NCI-H460 (cell line): ENCODE data around the gene CCDC6. TPM values are rescaled to one million over a fixed set of nuclear protein-coding genes. Genes with fewer than 3 reads are reported as not detected.
"Not testable (repeated sequence)": the region's sequence is repeated elsewhere in the genome, so short reads cannot be mapped to it uniquely, and the experiment has no call there.

Experiments used
- DNase-seq: peaks from one replicate; pipeline ENCODE4 v3.0.0-alpha.2; 2016; ENCODE audit warnings: low read depth; ENCODE audit errors: extremely low read depth
- total RNA-seq: library from RNA; depleted of rRNA; stranded (reverse); fragments of >200 nt; shearing (Covaris generic); gene quantifications from 2 replicates; pipeline ENCODE4 v1.2.3, GENCODE V29; 2014; rRNA removed

CCDC6 gene
- total RNA-seq, 1 experiment from 2014 or later = 37.6 TPM

DNA sequence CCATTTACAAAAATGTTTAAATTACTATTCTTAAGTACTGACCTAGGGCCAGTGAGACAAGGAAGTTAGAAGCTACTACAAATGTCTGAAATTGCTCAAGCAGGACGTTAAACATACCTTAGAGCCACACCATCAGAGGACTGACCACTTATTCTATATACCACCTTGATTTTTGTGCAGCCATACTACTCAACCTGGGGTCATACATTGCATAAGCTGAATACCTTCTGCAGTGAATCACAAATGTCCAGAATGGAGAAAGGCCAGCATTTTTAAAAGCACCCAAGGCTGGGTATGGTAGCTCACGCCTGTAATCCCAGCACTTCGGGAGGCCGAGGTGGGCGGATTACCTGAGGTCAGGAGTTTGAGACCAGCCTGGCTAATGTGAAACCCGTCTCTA is 131.9 kb downstream of the CCDC6 start:
- no peak for DNase-seq

DNA sequence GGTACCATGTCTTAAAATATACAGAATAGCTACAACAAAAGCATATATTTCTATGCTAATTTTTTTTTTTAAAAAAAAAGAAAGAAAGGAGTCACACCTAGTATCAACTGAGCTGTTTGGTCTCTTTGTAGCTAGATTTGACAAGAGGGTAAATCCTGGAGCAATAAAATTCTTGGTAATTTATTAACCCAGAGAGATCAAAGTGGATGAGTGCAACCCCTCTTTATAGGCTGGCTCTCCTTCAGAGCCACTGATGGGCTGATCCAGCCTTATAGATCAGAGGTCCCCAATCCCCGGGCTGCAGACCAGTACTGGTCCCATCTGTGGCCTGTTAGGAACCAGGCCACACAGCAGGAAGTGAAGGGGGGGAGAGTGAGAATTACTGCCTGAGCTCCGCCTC is 133.3 kb downstream of the CCDC6 start:
- DNase-seq = no peak

DNA sequence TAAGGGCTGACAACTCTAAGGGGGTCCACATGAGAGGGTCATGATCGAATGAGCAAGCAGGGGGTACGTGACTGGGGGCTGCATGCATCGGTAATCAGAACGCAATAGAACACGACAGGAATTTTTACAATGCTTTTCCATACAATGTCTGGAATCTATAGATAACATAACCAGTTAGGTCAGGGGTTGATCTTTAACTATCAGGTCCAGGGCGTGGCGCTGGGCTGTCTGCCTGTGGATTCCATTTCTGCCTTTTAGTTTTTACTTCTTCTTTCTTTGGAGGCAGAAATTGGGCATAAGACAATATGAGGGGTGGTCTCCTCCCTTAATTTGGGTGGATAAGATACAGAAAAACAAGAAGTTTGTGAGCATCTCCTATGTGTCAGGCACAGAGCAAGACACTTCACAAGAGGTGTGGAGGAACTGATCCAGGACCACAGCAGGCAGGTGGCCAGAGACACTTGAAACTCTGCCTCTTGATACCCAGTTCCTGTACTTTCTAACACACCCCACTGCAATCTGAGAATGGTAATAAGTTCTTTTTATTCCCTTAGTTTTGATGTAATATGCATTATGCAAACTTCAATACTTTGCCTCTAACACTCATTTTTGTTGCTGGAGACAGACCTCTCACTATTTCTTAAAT is 135.1 kb downstream of the CCDC6 start:
- no peak for DNase-seq

DNA sequence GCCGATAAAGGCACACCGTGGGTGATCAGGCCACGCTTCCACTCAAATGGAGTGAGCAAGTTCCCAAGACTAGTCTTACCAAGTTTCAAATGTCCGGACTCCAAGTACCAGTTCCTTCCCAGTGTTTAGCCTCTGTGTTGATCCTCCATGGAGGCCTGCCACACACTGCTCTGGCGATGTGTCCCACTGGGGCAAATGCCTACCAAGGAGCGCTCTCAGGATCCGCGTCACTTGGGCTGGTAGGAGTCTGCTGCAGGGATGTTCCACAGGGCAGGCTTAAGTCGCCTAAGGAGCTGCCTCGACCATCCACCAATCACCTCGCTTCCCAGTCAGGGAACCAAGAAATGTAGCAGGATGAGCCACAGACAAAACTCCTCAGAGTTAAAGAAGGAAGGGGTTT is 135.7 kb downstream of the CCDC6 start:
- DNase-seq = no peak

DNA sequence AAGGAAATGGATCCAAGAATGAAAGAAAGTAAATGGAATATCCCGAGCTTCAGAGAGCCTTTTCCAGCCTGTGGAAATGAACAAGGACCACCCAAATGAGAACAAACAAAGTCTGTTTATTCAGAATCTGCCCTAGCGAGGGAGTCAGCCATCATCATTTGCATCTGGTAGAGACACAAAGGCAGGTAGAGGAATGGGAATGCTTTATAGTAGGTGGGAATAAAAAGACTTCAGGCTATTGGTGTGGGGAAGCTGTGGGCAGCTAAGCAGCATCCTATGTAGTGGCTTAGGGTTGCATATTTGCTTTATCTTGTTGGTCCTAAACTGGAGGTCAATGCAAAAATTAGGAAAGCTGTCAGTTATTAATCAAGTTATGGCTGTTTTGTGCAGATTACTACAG is 143.9 kb downstream of the CCDC6 start:
- DNase-seq = no peak

DNA sequence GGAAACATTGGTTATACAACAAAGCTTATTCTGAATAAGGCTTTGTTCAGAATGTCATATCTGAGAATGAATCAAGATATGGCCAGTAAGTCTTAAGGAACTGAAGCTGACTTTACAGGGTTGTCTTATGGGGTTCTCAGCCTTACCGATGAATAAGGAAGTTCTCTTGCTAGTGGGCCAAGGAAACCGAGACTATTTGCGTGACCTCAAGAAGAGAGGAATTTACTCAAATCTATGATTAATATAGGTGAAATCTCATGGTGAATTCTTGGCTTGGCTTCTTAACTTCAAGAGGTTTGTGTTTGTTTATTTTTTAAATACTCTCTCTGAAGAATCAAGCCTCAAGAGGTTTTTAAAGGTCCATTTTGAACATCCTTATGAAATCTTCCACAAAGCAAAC is 148.4 kb downstream of the CCDC6 start:
- DNase-seq = no peak

DNA sequence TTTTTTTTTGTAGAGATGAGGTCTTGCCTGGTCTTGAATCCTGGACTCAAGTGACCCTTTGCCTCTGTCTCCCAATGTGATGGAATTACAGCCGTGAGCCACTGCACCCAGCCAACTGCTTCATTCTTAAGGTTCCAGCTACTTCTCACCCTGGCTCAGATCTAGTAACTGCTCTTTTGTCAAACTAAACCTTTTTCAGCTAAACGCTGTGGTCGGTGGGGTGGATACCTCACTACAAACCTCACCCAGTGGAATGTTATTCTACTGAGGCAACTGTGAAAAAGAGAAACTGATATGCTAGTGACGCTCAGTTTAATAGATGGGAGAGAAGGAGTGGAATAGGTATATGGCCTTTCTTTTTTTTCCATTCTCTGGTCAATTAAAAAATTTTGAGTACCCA is 151.4 kb downstream of the CCDC6 start:
- no peak for DNase-seq

DNA sequence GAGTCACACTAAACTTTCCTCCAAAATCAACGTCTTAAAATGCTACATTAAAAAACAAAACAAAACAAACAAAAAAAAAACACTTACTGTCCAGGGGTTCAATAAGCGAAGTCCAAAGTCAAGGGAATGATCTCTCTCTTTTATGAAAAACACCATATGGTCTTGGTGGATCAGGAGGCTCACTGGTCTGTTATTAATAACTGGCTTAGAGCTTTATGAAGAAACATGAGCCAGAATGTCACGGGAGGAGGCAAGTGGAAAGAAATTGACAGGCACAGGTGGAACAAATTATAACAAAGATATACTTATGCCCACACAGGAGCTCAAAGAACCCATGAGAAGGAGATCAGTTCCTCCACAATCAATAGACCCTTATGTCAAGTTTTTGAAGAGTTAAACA is 153.1 kb downstream of the CCDC6 start, which contains the start of gene MRLN:
Gene MRLN (minus strand): TSS at position 189 of the 400 bp plus-strand sequence.
- DNase-seq = no peak

DNA sequence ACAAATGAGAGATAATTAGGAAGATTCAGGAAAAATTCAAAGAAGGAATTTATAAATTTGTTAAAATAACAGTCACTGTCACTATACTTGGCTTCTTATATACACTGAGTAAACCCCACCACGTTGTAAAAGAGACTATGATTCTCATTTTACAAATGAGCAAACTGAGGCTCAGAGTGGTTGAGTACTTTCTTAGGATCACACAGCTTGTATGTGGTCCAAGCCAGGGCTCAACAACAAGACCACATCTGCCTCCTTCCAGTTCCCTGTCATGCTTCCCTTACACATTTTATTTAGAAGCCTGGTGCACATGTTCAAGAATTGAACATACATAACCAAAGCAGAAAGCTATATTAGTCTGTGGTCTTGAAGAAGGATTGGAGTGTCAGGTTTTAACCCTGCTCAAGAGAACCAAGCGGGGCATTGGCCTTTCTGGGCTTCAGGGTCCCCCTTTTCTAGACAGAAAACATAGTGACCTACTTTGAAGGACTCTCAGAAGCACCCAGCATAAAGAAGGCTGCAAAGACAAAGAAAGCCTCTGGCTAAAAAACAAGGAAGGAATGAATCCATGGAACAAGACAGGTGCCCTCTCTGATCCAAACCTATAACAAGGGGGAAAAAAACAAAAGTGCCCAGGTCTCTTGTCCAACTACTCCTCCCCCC is 153.9 kb downstream of the CCDC6 start:
- DNase-seq = no peak

DNA sequence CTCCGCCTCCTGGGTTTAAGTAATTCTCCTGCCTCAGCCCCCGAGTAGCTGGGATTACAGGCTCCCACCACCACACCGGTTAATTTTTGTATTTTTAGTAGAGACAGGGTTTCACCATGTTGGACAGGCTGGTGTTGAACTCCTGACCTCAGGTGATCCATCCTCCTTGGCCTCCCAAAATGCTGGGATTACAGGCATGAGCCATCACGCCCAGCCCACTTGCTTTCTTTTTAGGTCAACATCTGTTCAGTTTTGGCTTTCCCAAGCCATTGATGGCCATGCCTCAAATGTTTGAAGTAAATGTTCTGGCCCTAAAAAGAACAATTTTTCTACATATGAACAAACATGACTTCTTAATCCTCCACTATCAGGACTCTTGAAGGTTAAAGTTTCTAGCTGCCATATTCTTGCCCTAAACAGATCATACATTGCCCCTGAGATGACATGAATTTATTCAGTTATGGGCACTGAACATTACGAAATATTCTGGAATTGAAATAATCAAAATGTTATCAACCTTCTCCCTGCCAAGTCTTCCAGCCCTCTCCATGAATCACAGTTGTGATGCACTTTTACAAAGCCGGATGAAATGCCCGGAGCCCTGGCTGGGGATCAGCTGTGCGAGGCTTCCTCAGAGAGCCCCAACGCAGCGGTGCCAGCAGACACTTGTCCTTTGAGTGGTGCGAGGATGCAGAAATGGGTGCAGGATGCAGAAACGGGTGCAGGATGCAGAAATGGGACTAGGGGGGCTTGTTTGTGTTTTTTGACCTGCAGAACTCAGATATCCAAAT is 156.0 kb downstream of the CCDC6 start:
- no peak for DNase-seq

DNA sequence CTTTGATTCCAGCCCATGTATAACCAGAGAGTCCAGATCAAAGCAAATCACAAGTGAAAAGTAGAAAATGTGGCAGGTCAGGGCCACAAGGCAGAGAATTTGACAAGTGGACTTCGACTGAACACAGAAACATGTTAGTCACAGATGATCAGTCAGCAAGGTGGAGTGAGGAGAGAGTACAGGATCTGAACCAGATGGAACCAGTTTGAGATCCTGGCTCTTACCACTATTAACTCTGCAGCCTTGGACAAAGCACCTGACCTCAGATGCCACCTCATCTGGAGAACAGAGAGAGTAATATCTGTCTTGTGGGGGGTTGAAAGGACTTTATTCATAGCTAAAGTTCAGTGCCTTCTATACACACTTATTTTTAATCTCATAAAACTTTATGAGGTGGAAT is 157.5 kb downstream of the CCDC6 start:
- no peak for DNase-seq

DNA sequence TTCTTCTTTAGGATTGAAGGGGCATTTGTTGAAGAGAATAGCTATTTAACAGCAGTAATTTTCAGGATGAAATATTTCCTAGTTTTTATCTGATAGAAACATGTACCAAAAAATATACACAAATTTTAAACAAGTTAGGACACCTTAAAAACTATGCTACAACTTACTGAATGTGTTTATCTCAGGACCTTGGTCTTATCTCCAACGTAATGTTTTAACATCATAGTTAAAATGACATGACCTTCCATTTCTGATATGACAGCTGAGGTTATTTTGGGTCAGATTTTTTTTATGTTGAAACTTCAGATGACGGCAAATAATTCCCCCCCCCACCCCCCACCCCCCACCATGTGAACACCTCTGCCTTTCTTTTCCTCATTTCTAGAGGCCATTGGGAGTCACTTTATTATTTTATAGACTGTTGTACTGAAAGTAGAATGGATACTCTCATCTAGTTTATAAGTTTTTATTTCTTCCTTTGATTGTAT is 161.1 kb downstream of the CCDC6 start:
- DNase-seq = no peak

DNA sequence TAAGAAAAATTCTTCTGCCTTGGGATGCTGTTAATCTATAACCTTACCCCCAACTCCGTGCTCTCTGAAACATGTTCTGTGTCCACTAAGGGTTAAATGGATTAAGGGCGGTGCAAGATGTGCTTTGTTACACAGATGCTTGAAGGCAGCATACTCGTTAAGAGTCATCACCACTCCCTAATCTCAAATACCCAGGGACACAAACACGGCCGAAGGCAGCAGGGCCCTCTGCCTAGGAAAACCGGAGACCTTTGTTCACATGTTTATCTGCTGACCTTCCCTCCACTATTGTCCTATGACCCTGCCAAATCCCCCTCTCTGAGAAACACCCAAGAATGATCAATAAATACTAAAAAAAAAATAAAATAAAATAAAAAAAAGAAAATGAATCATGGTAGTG is 161.6 kb downstream of the CCDC6 start:
- DNase-seq = not testable (repeated sequence)

DNA sequence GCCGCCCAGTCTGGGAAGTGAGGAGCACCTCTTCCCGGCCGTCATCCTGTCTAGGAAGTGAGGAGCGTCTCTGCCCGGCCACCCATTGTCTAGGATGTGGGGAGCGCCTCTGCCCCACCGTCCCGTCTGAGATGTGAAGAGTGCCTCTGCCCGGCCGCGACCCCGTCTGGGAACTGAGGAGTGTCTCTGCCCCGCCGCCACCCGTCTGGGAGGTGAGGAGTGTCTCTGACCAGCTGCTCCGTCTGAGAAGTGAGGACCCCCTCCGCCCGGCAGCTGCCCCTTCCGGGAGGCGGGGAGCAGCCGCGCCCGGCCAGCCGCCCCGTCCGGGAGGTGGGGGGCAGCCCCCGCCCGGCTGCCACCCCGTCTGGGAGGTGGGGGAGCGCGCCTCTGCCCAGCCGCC is 162.2 kb downstream of the CCDC6 start:
- not testable (repeated sequence) for DNase-seq

DNA sequence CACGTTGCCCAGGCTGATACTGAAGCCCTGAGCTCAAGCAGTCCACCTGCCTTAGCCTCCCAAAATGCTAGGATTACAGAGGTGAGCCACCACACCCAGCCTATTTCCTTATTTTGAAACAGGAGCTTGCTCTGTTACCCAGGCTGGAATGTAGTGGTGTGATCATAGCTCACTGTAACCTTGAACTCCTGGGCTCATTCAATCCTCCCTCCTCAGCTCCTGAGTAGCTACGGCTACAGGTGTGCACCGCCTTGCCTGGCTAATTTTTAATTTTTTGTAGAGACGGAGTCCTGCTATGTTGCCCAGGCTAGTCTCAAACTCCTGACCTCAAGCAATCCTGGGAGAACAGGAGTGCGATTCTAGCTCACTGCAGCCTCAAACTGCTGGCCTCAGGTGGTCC is 164.8 kb downstream of the CCDC6 start:
- no peak for DNase-seq

DNA sequence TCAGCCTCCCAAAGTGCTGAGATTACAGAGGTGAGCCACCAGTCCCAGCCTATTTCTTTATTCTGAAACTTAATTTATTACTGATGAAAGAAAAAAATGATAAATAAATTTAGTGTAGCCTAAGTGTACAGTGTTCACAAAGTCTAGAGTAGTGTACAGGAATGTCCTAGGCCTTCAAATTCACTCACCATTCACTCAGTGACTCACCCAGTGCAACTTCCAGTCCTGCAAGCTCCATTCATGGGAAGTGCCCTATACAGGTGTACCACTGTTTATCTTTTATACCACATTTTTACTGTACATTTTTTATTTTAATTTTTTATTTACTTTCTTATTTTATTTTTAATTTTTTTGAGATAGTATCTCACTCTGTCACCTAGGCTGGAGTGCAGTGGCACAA is 165.3 kb downstream of the CCDC6 start:
- no peak for DNase-seq

Other genes starting within 250 kb of the CCDC6 start
- 5.0 and 5.7 TPM in 2 replicates for gene SLC16A9, start 196.7 kb downstream of the CCDC6 start, total RNA-seq
- gene MRLN, start 153.1 kb downstream of the CCDC6 start, total RNA-seq = not detected in 2 replicates